Measurements from ENCODE around the gene NAA35.
"Not testable (repeated sequence)": the region's sequence is repeated elsewhere in the genome, so short reads cannot be mapped to it uniquely, and the experiment has no call there.

The NAA35 gene

GRCh38 chr9:85925493-85925892, 15.5 kb upstream of the NAA35 start:
- no peak for TF ChIP-seq CTCF (IDR thresholded peaks at IDR 0.05; ENCODE audit: low read depth, low read length, missing control alignments)
- in situ Hi-C loops (cut with HindIII; ENCODE audit: low pct_ligation_motif_present, low sequenced_read_pairs) = no loop called here
- no peak for DNase-seq

DNA sequence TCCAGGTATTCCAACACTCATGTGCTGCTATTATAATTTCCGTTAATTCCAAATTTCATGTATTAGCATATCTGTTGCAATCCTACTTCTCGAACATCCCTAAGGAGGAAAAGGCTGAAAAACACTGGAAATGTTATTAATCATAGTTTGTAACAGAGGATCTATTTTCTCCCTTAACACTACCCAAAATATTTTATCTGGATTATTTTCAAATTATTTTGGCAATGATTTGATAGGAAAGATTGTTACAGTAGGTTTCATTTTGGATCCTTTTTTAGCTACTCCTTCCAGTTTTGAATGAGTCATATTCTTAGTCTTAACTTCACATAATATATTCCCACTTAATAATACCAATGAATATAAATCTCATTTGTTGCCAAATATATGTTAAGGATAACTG, 13.9 kb upstream of the NAA35 start:
- no peak for DNase-seq
- in situ Hi-C loops (cut with HindIII; ENCODE audit: low pct_ligation_motif_present, low sequenced_read_pairs) = no loop called here
- no peak overlapping the region for H3K27ac ChIP-seq
- no peak for TF ChIP-seq CTCF (IDR thresholded peaks at IDR 0.05; ENCODE audit: low read depth, low read length, missing control alignments)
- no peaks in the 10 kb centered on the region for H3K27me3 ChIP-seq (replicated peaks)
- H3K4me3 ChIP-seq (ENCODE audit: low read depth, low read length) = no peak overlapping the region
- H3K36me3 ChIP-seq (replicated peaks) = no peaks in the 10 kb centered on the region

More at GRCh38 chr9:85925493-85925892, 15.5 kb upstream of the NAA35 start:
- no peak overlapping the region for H3K4me3 ChIP-seq (ENCODE audit: low read depth, low read length)
- no peak overlapping the region for H3K27ac ChIP-seq
- no peaks in the 10 kb centered on the region for H3K27me3 ChIP-seq (replicated peaks)
- H3K36me3 ChIP-seq (replicated peaks) = no peaks in the 10 kb centered on the region

GRCh38 chr9:85931495-85931894, 9.5 kb upstream of the NAA35 start:
- Histone ChIP-seq H3K36me3 (replicated peaks) (no peaks in the 10 kb centered on the region), H3K4me3 (ENCODE audit: low read depth, low read length) (no peak overlapping the region), H3K27ac (no peak overlapping the region), H3K27me3 (replicated peaks) (no peaks in the 10 kb centered on the region)
- in situ Hi-C loops (cut with HindIII; ENCODE audit: low pct_ligation_motif_present, low sequenced_read_pairs) = no loop called here
- no peak for DNase-seq
- TF ChIP-seq CTCF (IDR thresholded peaks at IDR 0.05; ENCODE audit: low read depth, low read length, missing control alignments) = no peak

- H3K36me3 ChIP-seq (replicated peaks); DNase-seq; H3K4me3 ChIP-seq (ENCODE audit: low read depth, low read length); in situ Hi-C loops (cut with HindIII; ENCODE audit: low pct_ligation_motif_present, low sequenced_read_pairs); H3K27ac ChIP-seq; H3K27me3 ChIP-seq (replicated peaks): not testable (repeated sequence)
These were observed 5.0 kb upstream of the NAA35 start for GRCh38 chr9:85935950-85936349.

DNA sequence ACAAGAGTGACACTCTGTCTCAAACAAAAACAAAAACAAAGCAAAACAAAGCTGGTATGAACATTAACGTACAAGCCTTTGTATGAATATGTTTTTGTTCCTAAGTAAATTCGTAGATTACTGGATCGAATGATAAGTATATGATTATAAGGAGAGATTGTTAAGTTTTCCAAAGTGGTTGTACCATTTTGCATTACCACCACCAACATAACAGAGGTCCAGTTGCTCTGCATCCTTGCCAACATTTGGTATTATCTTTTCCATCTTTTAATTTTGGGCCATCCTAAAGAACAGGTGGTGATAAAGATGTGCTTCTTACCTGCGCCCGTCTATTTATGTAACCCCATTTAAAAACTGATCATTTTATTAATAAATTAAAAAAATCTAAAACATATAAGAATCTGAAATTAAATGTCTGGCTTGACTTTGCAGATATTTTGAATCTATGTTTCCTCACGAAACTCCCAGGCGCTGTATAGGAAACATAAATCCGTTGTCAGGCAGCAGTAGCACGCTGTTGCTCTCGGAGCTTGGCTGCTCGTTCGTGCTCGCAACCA, 593 bp upstream of the NAA35 start:
- Histone ChIP-seq H3K27me3 (replicated peaks) (no peaks in the 10 kb centered on the region), H3K27ac (peak overlapping the region; percentile 71), H3K36me3 (replicated peaks) (peaks cover 14% of the 10 kb centered on the region), H3K4me3 (ENCODE audit: low read depth, low read length) (peak overlapping the region; percentile 48)
- no peak for TF ChIP-seq CTCF (IDR thresholded peaks at IDR 0.05; ENCODE audit: low read depth, low read length, missing control alignments)
- in situ Hi-C loops (cut with HindIII; ENCODE audit: low pct_ligation_motif_present, low sequenced_read_pairs) = no loop called here
- no peak for DNase-seq

GRCh38 chr9:85941622-85941940, 635 bp downstream of the NAA35 start:
- TF ChIP-seq CTCF (IDR thresholded peaks at IDR 0.05; ENCODE audit: low read depth, low read length, missing control alignments) = no peak
- peak overlapping the region; percentile 90 for H3K4me3 ChIP-seq (ENCODE audit: low read depth, low read length)
- no peaks in the 10 kb centered on the region for H3K27me3 ChIP-seq (replicated peaks)
- peak overlapping the region; percentile 82 for H3K27ac ChIP-seq
- peaks cover 18% of the 10 kb centered on the region for H3K36me3 ChIP-seq (replicated peaks)
- in situ Hi-C loops (cut with HindIII; ENCODE audit: low pct_ligation_motif_present, low sequenced_read_pairs) = no loop called here
- DNase-seq = no peak
